ENCODE results near the gene GTF2E1.

Gene GTF2E1

GRCh38 chr3:120713262-120713661, 29.3 kb upstream of the GTF2E1 start:
- no peak for TF ChIP-seq CTCF (IDR thresholded peaks at IDR 0.05)

- TF ChIP-seq CTCF (IDR thresholded peaks at IDR 0.05): no peak
Measured at GRCh38 chr3:120726791-120727190, 15.8 kb upstream of the GTF2E1 start.

GRCh38 chr3:120730576-120731542, 11.7 kb upstream of the GTF2E1 start:
- TF ChIP-seq CTCF (IDR thresholded peaks at IDR 0.05): no peak

- no peak for TF ChIP-seq CTCF (IDR thresholded peaks at IDR 0.05)
Measured at GRCh38 chr3:120741320-120741719, 1.2 kb upstream of the GTF2E1 start.

GRCh38 chr3:120741837-120742197, 727 bp upstream of the GTF2E1 start:
- TF ChIP-seq CTCF (IDR thresholded peaks at IDR 0.05): no peak

GRCh38 chr3:120742849-120743365, 363 bp downstream of the GTF2E1 start:
- TF ChIP-seq CTCF (IDR thresholded peaks at IDR 0.05): no peak

- no peak for TF ChIP-seq CTCF (IDR thresholded peaks at IDR 0.05)
Measured at GRCh38 chr3:120743556-120744195, 1.1 kb downstream of the GTF2E1 start.
